GM18511 (cell line): ENCODE measurements around the gene IMPG1.
"Not testable (repeated sequence)": the region's sequence is repeated elsewhere in the genome, so short reads cannot be mapped to it uniquely, and the experiment has no call there.

Experiments
- ATAC-seq: cut with Tn5 transposase; IDR thresholded peaks from one replicate; pipeline ENCODE4 v1.9.1; 2021; ENCODE audit warnings: mild to moderate bottlenecking, moderate library complexity; ENCODE audit not compliant: unreplicated experiment

Gene IMPG1

DNA sequence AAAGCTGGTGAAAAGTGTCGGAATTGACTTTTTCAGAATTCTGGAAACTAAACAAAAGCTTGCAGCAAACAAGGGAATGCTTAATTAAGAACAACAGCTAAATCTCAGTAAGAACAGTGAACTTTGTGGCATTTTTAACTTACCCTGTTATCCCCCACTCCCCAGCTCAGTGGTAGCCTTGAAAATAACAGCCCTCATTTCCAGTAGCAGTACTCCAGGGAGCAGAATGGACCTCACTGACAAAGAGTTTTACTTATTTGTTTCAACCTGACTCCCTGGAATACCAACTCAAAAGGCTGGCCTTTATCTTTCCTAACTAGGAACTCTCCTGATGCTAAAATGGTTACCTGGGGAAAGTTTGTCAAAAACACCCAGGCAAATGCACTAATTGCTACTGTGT is 108.9 kb downstream of the IMPG1 start:
- no peak for ATAC-seq

DNA sequence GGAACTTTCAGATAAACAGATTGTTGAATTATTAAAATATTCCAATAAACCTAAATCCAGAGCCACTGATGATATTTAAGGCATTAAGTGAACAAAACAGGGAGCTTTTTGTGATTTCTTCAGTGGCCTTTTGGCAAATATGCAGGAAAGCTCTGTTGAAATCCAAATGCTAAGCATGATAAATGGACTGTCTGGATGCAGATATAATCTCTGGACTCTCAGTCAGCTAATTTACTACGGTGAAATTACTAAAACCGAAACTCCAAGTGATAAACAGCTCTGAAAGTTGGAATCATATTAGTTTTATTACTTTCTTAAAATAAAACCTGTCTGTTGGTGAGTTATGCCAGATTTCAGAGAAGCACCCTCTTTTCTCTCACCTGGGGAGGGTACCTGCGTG is 120.3 kb downstream of the IMPG1 start:
- ATAC-seq: peak; percentile 46

DNA sequence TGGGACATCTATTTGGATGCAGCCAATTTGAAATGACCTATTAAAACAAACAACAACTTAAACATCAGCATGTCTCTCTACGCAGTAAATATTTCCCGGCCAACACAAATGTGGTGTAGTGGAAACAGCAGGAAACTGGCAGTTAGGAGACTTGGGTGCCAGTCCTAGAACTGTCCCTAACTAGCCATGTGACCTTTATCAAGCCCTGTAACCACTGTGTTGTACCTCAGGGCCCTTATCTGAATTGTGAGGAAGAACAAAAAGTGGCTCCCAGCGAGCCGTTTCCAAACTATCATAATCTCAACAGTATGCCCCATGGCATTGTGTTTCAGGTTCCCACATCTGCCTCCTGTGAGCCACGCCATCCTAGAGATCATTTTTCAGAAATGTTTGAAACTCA is 124.5 kb downstream of the IMPG1 start:
- no peak for ATAC-seq

DNA sequence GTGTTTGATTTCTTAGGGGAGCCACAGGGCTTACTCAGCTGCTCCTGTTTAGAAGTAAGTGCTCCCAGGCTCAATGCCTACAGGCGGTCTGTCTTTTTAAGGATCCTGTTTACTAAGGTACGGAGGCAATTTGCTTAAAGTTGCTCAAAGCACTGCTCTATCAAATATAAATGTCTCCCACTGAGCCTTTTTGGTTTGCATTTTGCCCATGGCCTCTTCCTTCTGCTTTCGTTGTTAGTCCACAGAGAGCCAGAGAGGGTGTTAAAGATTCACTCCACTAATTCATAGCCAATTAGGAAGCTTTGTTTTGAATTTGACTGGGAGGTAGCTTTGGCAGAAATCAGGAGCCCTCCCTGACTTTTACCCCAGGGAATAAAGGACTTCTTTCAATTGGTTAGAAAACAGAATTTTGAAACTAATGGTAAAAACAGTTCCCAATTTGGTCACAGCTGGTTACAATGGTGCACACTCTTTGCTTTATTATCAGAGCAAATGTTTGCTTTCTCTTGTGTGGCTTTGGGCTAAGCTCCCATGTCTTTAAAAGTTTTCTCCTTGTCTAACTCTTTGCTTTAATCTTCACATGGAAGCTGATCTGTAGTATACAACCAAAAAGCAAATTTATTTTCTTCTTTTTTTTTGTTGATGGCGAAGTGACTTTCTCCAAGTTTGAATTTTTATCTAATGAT is 126.2 kb downstream of the IMPG1 start:
- peak; percentile 70 for ATAC-seq

GRCh38 chr6:75943381-75943780 is 129.1 kb downstream of the IMPG1 start:
- ATAC-seq: no peak

DNA sequence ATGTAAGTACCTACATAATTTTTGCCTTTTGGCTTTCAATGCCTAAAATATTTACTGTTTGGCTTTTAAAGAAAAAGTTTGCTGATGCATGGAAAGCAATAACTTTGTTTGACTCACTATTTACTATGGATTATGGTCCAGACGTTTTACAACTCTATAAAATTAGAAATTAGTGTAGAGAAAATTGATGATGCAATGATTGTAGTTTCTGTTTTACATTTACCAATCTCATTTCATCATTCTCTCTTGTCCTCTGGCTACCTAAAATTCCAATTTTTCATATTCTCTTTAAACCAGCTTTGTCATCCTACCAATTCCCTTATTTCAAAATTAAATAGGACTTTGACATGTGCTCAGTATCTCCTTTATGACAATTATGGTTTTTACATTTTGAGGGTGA is 131.0 kb downstream of the IMPG1 start:
- ATAC-seq: no peak

- no peak for ATAC-seq
These were observed 131.9 kb downstream of the IMPG1 start for GRCh38 chr6:75940564-75940963.

DNA sequence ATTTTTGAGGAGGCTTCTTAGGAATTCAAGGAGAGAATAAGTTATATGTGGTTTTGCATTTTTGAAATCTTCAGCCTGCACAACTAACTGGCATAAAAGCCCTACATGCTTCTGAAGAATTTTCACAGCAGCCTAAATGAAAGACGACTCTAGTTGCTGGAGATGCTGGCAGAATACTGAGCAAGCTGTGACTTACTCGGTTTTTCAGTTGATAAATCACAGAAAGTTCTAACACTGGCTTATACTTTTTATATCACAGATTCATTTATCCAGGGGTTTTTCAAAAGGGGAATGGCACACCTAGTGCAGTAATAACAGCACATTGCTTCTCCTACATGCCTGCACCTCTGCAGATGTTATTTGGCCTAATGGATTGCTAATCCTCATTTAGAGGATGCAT is 134.6 kb downstream of the IMPG1 start:
- no peak for ATAC-seq

DNA sequence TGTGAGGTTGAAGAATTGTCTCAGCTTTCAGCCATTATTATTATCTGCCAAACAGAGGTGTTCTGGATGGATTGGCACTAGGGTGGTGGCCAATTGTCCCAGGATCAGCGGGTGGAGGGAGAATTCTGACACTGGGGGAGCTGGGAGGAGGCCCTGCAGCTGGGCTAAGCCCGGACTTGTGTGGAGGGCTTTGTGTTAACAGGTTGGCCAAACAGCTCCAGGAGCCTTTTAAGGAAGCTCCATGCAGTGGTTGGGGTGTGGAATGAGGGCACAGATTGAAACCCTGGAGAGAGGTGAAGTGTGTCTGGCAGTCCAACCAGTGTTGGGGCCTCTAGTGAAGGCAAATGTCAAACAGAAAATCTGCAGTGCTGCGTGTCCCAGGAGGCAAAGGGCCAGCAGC is 135.8 kb downstream of the IMPG1 start:
- no peak for ATAC-seq

- no peak for ATAC-seq
These were observed 137.0 kb downstream of the IMPG1 start for GRCh38 chr6:75935473-75935793.

DNA sequence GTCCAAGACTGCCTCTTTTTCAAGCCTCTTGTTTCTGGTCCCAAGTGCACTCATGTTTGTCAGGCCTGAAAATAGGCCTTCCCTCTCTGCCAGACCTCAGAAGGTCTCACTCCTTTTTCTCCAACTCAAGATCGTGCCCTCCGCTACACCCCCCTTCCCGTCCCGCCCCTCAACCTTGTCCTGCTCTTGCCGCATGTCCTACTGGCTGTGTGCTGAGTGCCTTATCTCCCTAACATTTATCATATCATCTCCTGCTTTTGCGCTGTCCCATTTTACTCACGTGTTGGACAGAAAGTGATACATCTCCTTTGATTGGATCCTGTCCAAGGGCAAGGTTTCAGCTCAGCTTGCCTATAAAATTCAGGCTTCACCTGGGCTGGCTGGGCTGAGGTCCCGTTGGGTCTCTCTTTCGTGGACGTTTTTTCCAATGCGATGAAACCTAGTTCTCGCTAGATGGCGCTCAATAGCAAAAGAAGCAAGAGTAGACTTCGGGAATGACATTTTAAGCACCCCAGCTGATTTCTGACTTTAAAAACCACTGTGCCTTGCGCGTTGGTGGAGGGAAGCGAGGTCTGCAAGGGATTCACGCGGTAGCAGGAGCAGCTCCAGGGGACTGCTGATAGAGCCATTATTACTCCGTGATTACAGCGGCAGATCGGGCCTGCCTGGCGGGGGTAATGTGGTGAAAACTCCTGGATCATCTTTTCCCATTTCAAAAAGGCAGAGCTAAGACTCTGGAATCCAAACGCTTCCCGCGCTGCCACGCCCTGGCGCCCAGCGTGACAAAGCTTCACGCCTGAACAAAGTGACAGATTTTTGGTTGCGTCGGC is 137.6 kb downstream of the IMPG1 start:
- ATAC-seq: peak; percentile 76

GRCh38 chr6:75933387-75933975 is 139.0 kb downstream of the IMPG1 start:
- no peak for ATAC-seq

GRCh38 chr6:75932067-75932466 is 140.4 kb downstream of the IMPG1 start:
- peak; percentile 36 for ATAC-seq

- no peak for ATAC-seq
These were observed 141.3 kb downstream of the IMPG1 start for GRCh38 chr6:75931011-75931680.

DNA sequence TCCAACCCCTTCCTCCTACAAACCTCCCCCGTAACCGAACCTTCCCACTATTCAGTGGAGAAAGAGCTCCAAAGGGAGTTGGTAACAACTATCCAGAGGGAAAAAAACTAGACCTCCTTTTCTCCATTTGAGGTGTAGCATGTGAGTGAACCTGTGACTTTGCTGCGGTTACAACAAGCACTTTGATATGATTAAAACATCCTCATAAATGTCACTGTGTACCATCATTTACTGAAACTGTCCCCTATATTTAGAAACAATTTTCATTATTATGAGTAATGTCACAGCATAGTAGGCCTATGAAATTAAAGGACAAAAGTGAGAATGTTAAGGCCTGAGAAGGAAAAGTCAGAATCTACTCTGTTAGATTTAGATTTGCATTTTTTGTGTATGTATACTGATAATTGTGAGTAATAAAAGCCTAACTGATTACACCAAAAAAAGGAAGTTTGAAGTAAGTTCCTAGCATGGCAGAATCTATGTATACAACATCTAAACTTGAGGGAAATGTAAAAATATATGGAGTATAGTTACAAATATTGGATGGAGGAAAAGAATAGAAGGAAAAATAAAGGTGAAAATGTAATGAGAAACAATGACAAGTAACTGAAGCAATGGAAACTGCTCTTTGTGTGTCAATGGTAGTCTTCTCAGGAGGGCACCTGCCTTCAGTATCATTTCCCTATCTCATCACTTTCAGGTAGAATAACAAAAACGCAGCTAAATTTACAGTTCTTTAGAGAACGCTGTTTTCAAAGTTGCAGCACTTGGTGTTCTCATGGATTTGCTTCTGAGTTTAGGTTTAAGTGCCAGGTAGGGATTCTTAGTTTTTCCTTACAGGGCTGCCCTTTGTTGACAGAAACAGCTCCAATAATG is 145.9 kb downstream of the IMPG1 start:
- ATAC-seq: no peak

DNA sequence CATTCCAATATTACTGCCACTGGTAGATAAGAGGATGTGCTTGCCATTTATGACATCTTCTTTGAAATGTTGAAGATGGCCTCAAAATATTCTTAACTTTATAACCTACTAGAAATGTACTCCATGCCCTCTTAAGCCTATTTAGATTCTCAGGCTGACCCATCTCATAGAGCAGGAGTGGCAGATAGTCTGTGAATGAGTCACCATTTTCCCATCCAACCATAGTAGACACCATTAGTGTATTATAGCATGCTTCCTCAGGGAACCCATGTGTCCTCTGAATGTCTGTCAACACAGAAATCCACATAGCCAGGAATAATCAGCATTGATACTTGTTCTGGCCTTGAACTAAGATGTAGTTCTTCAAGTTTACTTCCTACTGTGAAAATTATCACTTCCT is 150.2 kb downstream of the IMPG1 start:
- ATAC-seq: no peak

- no peak for ATAC-seq
These were observed 159.4 kb downstream of the IMPG1 start for GRCh38 chr6:75913040-75913439.

- ATAC-seq: no peak
These were observed 165.0 kb downstream of the IMPG1 start for GRCh38 chr6:75907444-75907843.

- ATAC-seq: no peak
These were observed 165.6 kb downstream of the IMPG1 start for GRCh38 chr6:75906871-75907270.

- not testable (repeated sequence) for ATAC-seq
These were observed 167.3 kb downstream of the IMPG1 start for GRCh38 chr6:75905129-75905528.

DNA sequence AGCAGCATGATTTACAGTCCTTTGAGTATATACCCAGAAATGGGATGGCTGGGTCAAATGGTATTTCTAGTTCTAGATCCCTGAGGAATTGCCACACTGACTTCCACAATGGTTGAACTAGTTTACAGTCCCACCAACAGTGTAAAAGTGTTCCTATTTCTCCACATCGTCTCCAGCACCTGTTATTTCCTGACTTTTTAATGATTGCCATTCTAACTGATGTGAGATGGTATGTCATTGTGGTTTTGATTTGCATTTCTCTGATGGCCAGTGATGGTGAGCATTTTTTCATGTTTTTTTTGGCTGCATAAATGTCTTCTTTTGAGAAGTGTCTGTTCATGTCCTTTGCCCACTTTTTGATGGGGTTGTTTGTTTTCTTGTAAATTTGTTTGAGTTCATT is 172.2 kb downstream of the IMPG1 start:
- ATAC-seq: not testable (repeated sequence)
